H9 (cell line): ENCODE measurements around the gene F8. TPM values are rescaled to one million over a fixed set of nuclear protein-coding genes. Genes with fewer than 3 reads are reported as not detected.

Source experiments
- DNase-seq: peaks from one replicate; pipeline ENCODE4 v3.0.0-alpha.2; 2017
- H2AFZ ChIP-seq: one replicate; pipeline ENCODE4 v1.6.1; 2013; ENCODE audit warnings: mild to moderate bottlenecking, low read length, control low read depth, moderate library complexity
- H2AK5ac ChIP-seq: 2 replicates; pipeline ENCODE4 v1.6.1; 2013; ENCODE audit warnings: low read length, control low read depth, mixed read lengths; ENCODE audit not compliant: insufficient read length
- H2BK120ac ChIP-seq: one replicate; pipeline ENCODE4 v1.6.1; 2013; ENCODE audit warnings: low read depth, mild to moderate bottlenecking, low read length, control low read depth, inconsistent platforms; ENCODE audit not compliant: poor library complexity, severe bottlenecking
- H2BK12ac ChIP-seq: 2 replicates; pipeline ENCODE4 v1.6.1; 2013; ENCODE audit warnings: low read length, control low read depth, mixed read lengths, low read depth; ENCODE audit not compliant: insufficient read length
- H2BK15ac ChIP-seq: 2 replicates; pipeline ENCODE4 v1.6.1; 2013; ENCODE audit warnings: low read depth, low read length, control low read depth
- H2BK20ac ChIP-seq: one replicate; pipeline ENCODE4 v1.6.1; 2013; ENCODE audit warnings: low read depth, mild to moderate bottlenecking, low read length, control low read depth, inconsistent platforms; ENCODE audit not compliant: poor library complexity, severe bottlenecking
- H2BK5ac ChIP-seq: 2 replicates; pipeline ENCODE4 v1.6.1; 2013; ENCODE audit warnings: low read length, control low read depth, mixed read lengths; ENCODE audit not compliant: insufficient read length
- H3K14ac ChIP-seq: 2 replicates; pipeline ENCODE4 v1.6.1; 2013; ENCODE audit warnings: low read length, control low read depth; ENCODE audit not compliant: insufficient read depth
- H3K18ac ChIP-seq: 2 replicates; pipeline ENCODE4 v1.6.1; 2013; ENCODE audit warnings: low read depth, mild to moderate bottlenecking, mixed read lengths, low read length, control low read depth; ENCODE audit not compliant: insufficient read length
- H3K23ac ChIP-seq: 2 replicates; pipeline ENCODE4 v1.6.1; 2013; ENCODE audit warnings: low read length, control low read depth, mixed read lengths, low read depth; ENCODE audit not compliant: insufficient read length
- H3K23me2 ChIP-seq: 2 replicates; pipeline ENCODE4 v1.6.1; 2013; ENCODE audit warnings: low read depth, mild to moderate bottlenecking, mixed read lengths, low read length, control low read depth; ENCODE audit not compliant: insufficient read length, poor library complexity, severe bottlenecking
- H3K27ac ChIP-seq: 2 replicates; pipeline ENCODE4 v1.5.1; 2013; ENCODE audit warnings: low read length, control low read depth, mixed read lengths, low read depth; ENCODE audit not compliant: insufficient read length
- H3K27me3 ChIP-seq: 2 replicates; pipeline ENCODE4 v1.6.1; 2013; ENCODE audit warnings: low read length, control low read depth, inconsistent platforms; ENCODE audit not compliant: insufficient read depth
- H3K4ac ChIP-seq: 2 replicates; pipeline ENCODE4 v1.6.1; 2013; ENCODE audit warnings: low read depth, mild to moderate bottlenecking, control low read depth, inconsistent platforms, low read length, moderate library complexity
- H3K4me1 ChIP-seq: 2 replicates; pipeline ENCODE4 v1.6.1; 2013; ENCODE audit warnings: low read length, control low read depth, inconsistent platforms; ENCODE audit not compliant: insufficient read depth
- H3K4me2 ChIP-seq: 2 replicates; pipeline ENCODE4 v1.6.1; 2013; ENCODE audit warnings: low read length, control low read depth, mixed read lengths; ENCODE audit not compliant: insufficient read length, insufficient read depth
- H3K56ac ChIP-seq: 2 replicates; pipeline ENCODE4 v1.6.1; 2013; ENCODE audit warnings: low read depth, mild to moderate bottlenecking, mixed read lengths, low read length, control low read depth; ENCODE audit not compliant: insufficient read length
- H3K79me1 ChIP-seq: 2 replicates; pipeline ENCODE4 v1.6.1; 2013; ENCODE audit warnings: low read depth, mild to moderate bottlenecking, moderate library complexity, low read length, control low read depth, inconsistent platforms; ENCODE audit not compliant: insufficient read depth, poor library complexity, severe bottlenecking
- H3K79me2 ChIP-seq: 2 replicates; pipeline ENCODE4 v1.6.1; 2013; ENCODE audit warnings: low read length, control low read depth, inconsistent platforms; ENCODE audit not compliant: insufficient read depth
- H3K9ac ChIP-seq: 2 replicates; pipeline ENCODE4 v1.6.1; 2013; ENCODE audit warnings: low read length, control low read depth, mixed read lengths; ENCODE audit not compliant: insufficient read length; ENCODE audit errors: extremely low read depth
- H3K9me3 ChIP-seq: one replicate; pipeline ENCODE4 v1.6.1; 2013; ENCODE audit warnings: low read depth, low read length, inconsistent platforms; ENCODE audit not compliant: control insufficient read depth
- H3T11ph ChIP-seq: one replicate; pipeline ENCODE4 v1.6.1; 2013; ENCODE audit warnings: mild to moderate bottlenecking, low read length, control low read depth, inconsistent platforms
- H4K20me1 ChIP-seq: one replicate; pipeline ENCODE4 v1.6.1; 2013; ENCODE audit not compliant: control insufficient read depth, insufficient read length, insufficient read depth
- H4K5ac ChIP-seq: 2 replicates; pipeline ENCODE4 v1.6.1; 2013; ENCODE audit warnings: low read depth, mild to moderate bottlenecking, mixed read lengths, low read length, control low read depth; ENCODE audit not compliant: insufficient read length
- H4K8ac ChIP-seq: replicated peaks from 2 replicates; pipeline ENCODE4 v1.6.1; 2013; ENCODE audit warnings: low read length, control low read depth, mixed read lengths, low read depth; ENCODE audit not compliant: insufficient read length
- H4K91ac ChIP-seq: 2 replicates; pipeline ENCODE4 v1.6.1; 2013; ENCODE audit warnings: low read depth, mild to moderate bottlenecking, moderate library complexity, mixed read lengths, low read length, control low read depth; ENCODE audit not compliant: insufficient read length
- H3K27ac Mint-ChIP-seq, 3 experiments: 2 replicates in 2 of 3; 3 replicates in 1 of 3; pipeline ENCODE4 v1.8.0; 2020 to 2021; ENCODE audit warnings: mixed read lengths in 3 of 3, mild to moderate bottlenecking in 1 of 3, moderate library complexity in 1 of 3
- H3K27me3 Mint-ChIP-seq: 2 replicates; pipeline ENCODE4 v1.8.0; 2021; ENCODE audit warnings: low read depth, mild to moderate bottlenecking, moderate library complexity, mixed read lengths
- H3K36me3 Mint-ChIP-seq, 3 experiments: 2 replicates in 2 of 3; 3 replicates in 1 of 3; pipeline ENCODE4 v1.8.0; 2020 to 2021; ENCODE audit warnings: low read depth in 3 of 3, mixed read lengths in 3 of 3; ENCODE audit not compliant: insufficient read depth in 1 of 3
- H3K4me1 Mint-ChIP-seq, 2 experiments: 2 replicates each; pipeline ENCODE4 v1.8.0; 2020; ENCODE audit warnings: mixed read lengths in 2 of 2
- H3K4me3 Mint-ChIP-seq, 2 experiments: 2 replicates in 1 of 2; 3 replicates in 1 of 2; pipeline ENCODE4 v1.8.0; 2020 to 2021; ENCODE audit warnings: mild to moderate bottlenecking in 2 of 2, mixed read lengths in 2 of 2, moderate library complexity in 1 of 2
- H3K9me3 Mint-ChIP-seq, 2 experiments: 2 replicates in 1 of 2; 3 replicates in 1 of 2; pipeline ENCODE4 v1.8.0; 2020; ENCODE audit warnings: mild to moderate bottlenecking in 2 of 2, mixed read lengths in 2 of 2, moderate library complexity in 1 of 2
- WGBS: extraction: QIAGEN DNeasy Blood & Tissue Kit; methylation state at CpG from one replicate; pipeline ENCODE4 v1.1.7; 2013; ENCODE audit warnings: missing lambda C conversion rate, low lambda C conversion rate, mixed read lengths; ENCODE audit not compliant: insufficient read length; ENCODE audit errors: extremely low coverage; 5-methylcytosine and 5-hydroxymethylcytosine counted together
- total RNA-seq: library from RNA; stranded (reverse); gene quantifications from 2 replicates; pipeline ENCODE4 v1.2.1, GENCODE V29; 2021
- TF ChIP-seq, protein P1 (sequence below): fragments of 200-600 bp; sonication (generic); conservative IDR thresholded peaks from 3 replicates; pipeline ENCODE4 v1.8.0; 2021; ENCODE audit warnings: antibody characterized with exemption, mild to moderate bottlenecking

F8 gene
- total RNA-seq, 1 experiment from 2014 or later: 3.1 TPM

DNA sequence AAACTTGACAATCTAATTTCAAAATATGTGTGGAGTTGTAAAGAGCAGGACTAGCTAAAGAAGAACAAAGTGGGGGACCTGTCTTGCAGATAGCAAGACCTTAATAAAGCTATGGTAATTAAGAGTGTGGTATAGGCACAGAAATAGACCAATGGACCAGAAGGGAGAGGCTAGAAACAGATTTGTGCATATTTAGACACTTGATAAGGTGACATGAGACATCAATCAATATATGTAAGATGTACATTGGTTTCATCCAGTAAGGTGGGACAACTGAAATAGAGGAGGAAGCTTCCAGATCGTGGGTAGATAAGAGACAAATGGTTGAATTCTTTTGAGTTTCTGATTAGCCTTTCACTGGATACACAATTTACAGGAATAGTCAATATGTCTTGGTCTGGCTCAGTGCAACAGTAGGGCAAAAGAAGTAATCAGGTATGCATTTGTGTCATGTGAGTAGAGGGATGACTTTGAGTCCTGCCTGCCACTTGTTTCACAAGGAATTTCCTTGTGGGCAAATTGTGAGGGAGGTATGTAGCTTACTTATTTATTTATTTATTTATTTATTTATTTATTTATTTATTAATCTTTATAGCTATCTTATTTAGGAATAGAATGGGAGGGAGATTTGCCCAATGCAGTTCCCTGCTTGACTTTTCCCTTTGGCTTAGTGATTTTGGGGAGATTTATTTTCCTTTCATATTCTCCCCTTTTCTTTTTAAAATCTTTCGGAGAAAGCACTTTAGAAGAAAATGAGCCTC is 210.0 kb downstream of the F8 start:
- Mint-ChIP-seq H3K27ac (no peak overlapping the region), H3K9me3 (peaks cover 54 to 60% of the 10 kb centered on the region in 2 experiments), H3K4me3 (no peak overlapping the region), H3K36me3 (peaks cover 13 to 22% (median 15%) of the 10 kb centered on the region in 3 experiments), H3K4me1 (peaks cover 5 to 11% of the 10 kb centered on the region in 2 experiments; a peak in 2 of 4 replicates), H3K27me3 (peaks cover 1% of the 10 kb centered on the region)
- H3K23me2 ChIP-seq: no peaks in the 10 kb centered on the region
- H3K79me2 ChIP-seq: no peaks in the 10 kb centered on the region
- H2BK120ac ChIP-seq: no peak overlapping the region
- H3T11ph ChIP-seq: no peak overlapping the region
- H3K9ac ChIP-seq: no peak overlapping the region
- no peak for DNase-seq
- H3K23ac ChIP-seq: no peak overlapping the region
- no peak overlapping the region for H4K8ac ChIP-seq
- peaks cover 11% of the 10 kb centered on the region for H3K9me3 ChIP-seq
- no peak overlapping the region for H2AK5ac ChIP-seq
- H2AFZ ChIP-seq: no peak overlapping the region
- H3K4ac ChIP-seq: no peak overlapping the region
- no CpG with 5 or more reads among the region's 2 CpGs for WGBS
- H4K91ac ChIP-seq: no peak overlapping the region
- no peaks in the 10 kb centered on the region for H4K20me1 ChIP-seq
- no peaks in the 10 kb centered on the region for H3K27me3 ChIP-seq
- TF ChIP-seq, protein P1, sequence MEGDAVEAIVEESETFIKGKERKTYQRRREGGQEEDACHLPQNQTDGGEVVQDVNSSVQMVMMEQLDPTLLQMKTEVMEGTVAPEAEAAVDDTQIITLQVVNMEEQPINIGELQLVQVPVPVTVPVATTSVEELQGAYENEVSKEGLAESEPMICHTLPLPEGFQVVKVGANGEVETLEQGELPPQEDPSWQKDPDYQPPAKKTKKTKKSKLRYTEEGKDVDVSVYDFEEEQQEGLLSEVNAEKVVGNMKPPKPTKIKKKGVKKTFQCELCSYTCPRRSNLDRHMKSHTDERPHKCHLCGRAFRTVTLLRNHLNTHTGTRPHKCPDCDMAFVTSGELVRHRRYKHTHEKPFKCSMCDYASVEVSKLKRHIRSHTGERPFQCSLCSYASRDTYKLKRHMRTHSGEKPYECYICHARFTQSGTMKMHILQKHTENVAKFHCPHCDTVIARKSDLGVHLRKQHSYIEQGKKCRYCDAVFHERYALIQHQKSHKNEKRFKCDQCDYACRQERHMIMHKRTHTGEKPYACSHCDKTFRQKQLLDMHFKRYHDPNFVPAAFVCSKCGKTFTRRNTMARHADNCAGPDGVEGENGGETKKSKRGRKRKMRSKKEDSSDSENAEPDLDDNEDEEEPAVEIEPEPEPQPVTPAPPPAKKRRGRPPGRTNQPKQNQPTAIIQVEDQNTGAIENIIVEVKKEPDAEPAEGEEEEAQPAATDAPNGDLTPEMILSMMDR: no peak
- H2BK20ac ChIP-seq: no peak overlapping the region
- no peak overlapping the region for H3K56ac ChIP-seq
- no peak overlapping the region for H3K4me2 ChIP-seq
- H2BK12ac ChIP-seq: no peak overlapping the region
- H2BK15ac ChIP-seq: no peak overlapping the region
- no peak overlapping the region for H3K27ac ChIP-seq
- H3K79me1 ChIP-seq: no peaks in the 10 kb centered on the region
- H3K18ac ChIP-seq: no peak overlapping the region
- no peak overlapping the region for H2BK5ac ChIP-seq
- H3K14ac ChIP-seq: no peak overlapping the region
- no peak overlapping the region for H4K5ac ChIP-seq
- H3K4me1 ChIP-seq: no peaks in the 10 kb centered on the region
